ACHN (cell line): ENCODE measurements around the gene CD3G.
A peak's percentile ranks its signal among the peaks of the same experiment; 100 is the strongest.

Source experiments
- DNase-seq: peaks from one replicate; pipeline ENCODE4 v3.0.0-alpha.2; 2015
- in situ Hi-C: cut with HindIII; loops from 2 replicates; pipeline ENCODE4 v1.10.0; 2017; ENCODE audit warnings: low sequenced_read_pairs, low pct_ligation_motif_present, low pct_unique_long_range_greater_than_20kb

CD3G gene

GRCh38 chr11:118320515-118320914 is 23.6 kb upstream of the CD3G start:
- no peak for DNase-seq
- in situ Hi-C loops: no loop called here

GRCh38 chr11:118321386-118322082 is 22.6 kb upstream of the CD3G start:
- in situ Hi-C loops: no loop called here
- DNase-seq: no peak

- DNase-seq: no peak
Observed at GRCh38 chr11:118322721-118323120, 21.4 kb upstream of the CD3G start.

GRCh38 chr11:118325283-118325682 is 18.9 kb upstream of the CD3G start:
- in situ Hi-C loops: no loop called here
- no peak for DNase-seq

More at GRCh38 chr11:118322721-118323120, 21.4 kb upstream of the CD3G start:
- in situ Hi-C loops: no loop called here

GRCh38 chr11:118328745-118329144 is 15.4 kb upstream of the CD3G start:
- in situ Hi-C loops: no loop called here
- DNase-seq: no peak

GRCh38 chr11:118334745-118335144 is 9.4 kb upstream of the CD3G start:
- in situ Hi-C loops: no loop called here
- DNase-seq: no peak

- in situ Hi-C loops: no loop called here
- DNase-seq: no peak
Observed at GRCh38 chr11:118338637-118339061, 5.5 kb upstream of the CD3G start.

GRCh38 chr11:118339281-118339961 is 4.7 kb upstream of the CD3G start:
- DNase-seq: no peak
- in situ Hi-C loops: no loop called here

- no peak for DNase-seq
- in situ Hi-C loops: no loop called here
Observed at GRCh38 chr11:118340449-118340848, 3.7 kb upstream of the CD3G start.

- in situ Hi-C loops: no loop called here
- no peak for DNase-seq
Observed at GRCh38 chr11:118341261-118341660, 2.9 kb upstream of the CD3G start.

GRCh38 chr11:118341815-118342489 is 2.2 kb upstream of the CD3G start:
- DNase-seq: no peak
- in situ Hi-C loops: no loop called here

GRCh38 chr11:118342503-118343161 is 1.5 kb upstream of the CD3G start, which contains the start of gene CD3D:
Gene CD3D, minus strand, starts transcription at chr11:118342705. Its CDS starts 98 bp downstream, at chr11:118342607.
- no peak for DNase-seq

GRCh38 chr11:118343248-118343647 is 896 bp upstream of the CD3G start:
- no peak for DNase-seq
- in situ Hi-C loops: no loop called here

More at GRCh38 chr11:118342503-118343161, 1.5 kb upstream of the CD3G start, which contains the start of gene CD3D:
- in situ Hi-C loops: no loop called here

GRCh38 chr11:118349475-118349874 is 5.3 kb downstream of the CD3G start:
- in situ Hi-C loops: no loop called here
- DNase-seq: no peak

GRCh38 chr11:118353084-118353710 is 9.1 kb downstream of the CD3G start:
- in situ Hi-C loops: no loop called here
- DNase-seq: peak; percentile 24

- no peak for DNase-seq
- in situ Hi-C loops: no loop called here
Observed at GRCh38 chr11:118358071-118358470, 13.9 kb downstream of the CD3G start.

- in situ Hi-C loops: no loop called here
Observed at GRCh38 chr11:118359295-118359958, 15.3 kb downstream of the CD3G start, which contains the start of gene UBE4A. Gene UBE4A, plus strand, starts transcription at chr11:118359600. Its CDS starts 5,481 bp downstream, at chr11:118365081.

More at GRCh38 chr11:118359295-118359958, 15.3 kb downstream of the CD3G start, which contains the start of gene UBE4A:
- peak; percentile 91 for DNase-seq
